DOHH2 (cell line): Measurements from ENCODE around the gene TMEM234.

Experiments
- CTCF ChIP-seq: fragments of 200-600 bp; sonication (generic); IDR thresholded peaks from one replicate; pipeline ENCODE4 v1.5.1; 2014; ENCODE audit warnings: antibody characterized with exemption, mild to moderate bottlenecking, low read depth, low read length; ENCODE audit not compliant: poor library complexity, severe bottlenecking
- EZH2phosphoT487 ChIP-seq: fragments of 200-600 bp; sonication (generic); IDR thresholded peaks from 2 replicates; pipeline ENCODE4 v1.6.1; 2017; ENCODE audit warnings: borderline replicate concordance, mild to moderate bottlenecking, antibody characterized with exemption, low read length, moderate library complexity, mixed read lengths

DNA sequence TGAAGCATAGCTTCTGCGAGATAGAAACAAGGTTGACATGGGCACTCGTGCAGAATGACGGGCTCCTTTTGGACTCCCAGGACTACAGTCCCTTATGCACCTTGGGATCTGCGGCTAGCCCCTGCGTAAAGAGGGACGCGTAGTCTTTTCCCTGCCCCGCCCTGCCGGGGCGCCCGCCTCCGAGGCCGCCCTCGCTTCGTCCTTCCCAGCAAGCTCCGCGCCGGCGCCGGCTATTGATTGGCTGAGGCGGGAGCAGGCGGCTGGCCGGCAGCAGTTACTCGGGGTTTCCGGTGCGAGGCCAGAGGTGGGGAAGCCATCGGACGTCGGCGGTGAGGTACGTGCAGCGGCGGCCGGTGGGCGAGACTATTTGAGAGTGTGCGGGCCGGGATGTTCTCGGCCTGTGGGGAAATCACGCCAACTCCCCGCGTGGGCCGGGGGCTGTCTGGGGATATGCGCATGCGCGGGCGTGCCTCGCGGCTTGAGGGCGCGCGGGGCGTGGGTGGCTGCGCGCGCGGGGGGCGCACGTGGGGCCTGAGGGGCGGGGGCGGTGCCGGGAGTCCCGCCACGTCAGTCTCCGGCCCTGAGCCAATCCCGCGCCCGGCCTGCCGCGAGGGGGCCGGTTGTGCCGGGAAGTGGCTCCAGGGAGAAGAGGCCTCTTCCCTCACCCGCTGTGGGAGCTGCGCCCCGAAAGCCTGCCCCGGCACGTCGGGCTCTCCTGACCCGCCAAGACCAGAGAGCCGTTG lies 42.5 kb downstream of the TMEM234 start, which contains the start of gene TXLNA:
- no peak for TF ChIP-seq CTCF
- no peak for TF ChIP-seq EZH2phosphoT487
